GM19023 (cell line): ENCODE measurements around the gene CKMT1B.
"Not testable (repeated sequence)": the region's sequence is repeated elsewhere in the genome, so short reads cannot be mapped to it uniquely, and the experiment has no call there.

Source experiments
- ATAC-seq: cut with Tn5 transposase; IDR thresholded peaks from one replicate; pipeline ENCODE4 v1.9.1; 2021; ENCODE audit warnings: mild to moderate bottlenecking, moderate library complexity; ENCODE audit not compliant: unreplicated experiment

Gene CKMT1B

GRCh38 chr15:43593328-43594190 lies at the start of gene CKMT1B:
Gene CKMT1B (plus strand): TSS chr15:43594027. CDS start chr15:43594219, 192 bp downstream.
- ATAC-seq = not testable (repeated sequence)

GRCh38 chr15:43544266-43544665 lies 49.6 kb upstream of the CKMT1B start:
- no peak for ATAC-seq

GRCh38 chr15:43545426-43545825 lies 48.4 kb upstream of the CKMT1B start:
- ATAC-seq = no peak

- ATAC-seq = no peak
Observed at GRCh38 chr15:43547539-43547938, 46.3 kb upstream of the CKMT1B start.

GRCh38 chr15:43550527-43551363 lies 43.1 kb upstream of the CKMT1B start:
- no peak for ATAC-seq

GRCh38 chr15:43552256-43552655 lies 41.6 kb upstream of the CKMT1B start:
- ATAC-seq = no peak

- no peak for ATAC-seq
Observed at GRCh38 chr15:43552986-43553385, 40.8 kb upstream of the CKMT1B start.

- ATAC-seq = not testable (repeated sequence)
Observed at GRCh38 chr15:43562753-43563152, 31.1 kb upstream of the CKMT1B start.

- ATAC-seq = not testable (repeated sequence)
Observed at GRCh38 chr15:43563793-43564192, 30.0 kb upstream of the CKMT1B start.

- ATAC-seq = not testable (repeated sequence)
Observed at GRCh38 chr15:43566615-43567014, 27.2 kb upstream of the CKMT1B start.

GRCh38 chr15:43574607-43575006 lies 19.2 kb upstream of the CKMT1B start:
- not testable (repeated sequence) for ATAC-seq

GRCh38 chr15:43589778-43590466 lies 3.9 kb upstream of the CKMT1B start, which contains the start of gene PPIP5K1:
Gene PPIP5K1 (minus strand): TSS chr15:43590208. CDS start chr15:43584504, 5,704 bp downstream.
- peak; percentile 99 for ATAC-seq

- ATAC-seq = not testable (repeated sequence)
Observed at GRCh38 chr15:43592841-43593240, 986 bp upstream of the CKMT1B start.

- not testable (repeated sequence) for ATAC-seq
Observed at GRCh38 chr15:43599131-43599530, 5.3 kb downstream of the CKMT1B start.

GRCh38 chr15:43600200-43600599 lies 6.4 kb downstream of the CKMT1B start:
- not testable (repeated sequence) for ATAC-seq

- ATAC-seq = not testable (repeated sequence)
Observed at GRCh38 chr15:43602233-43602632, 8.4 kb downstream of the CKMT1B start.

- ATAC-seq = not testable (repeated sequence)
Observed at GRCh38 chr15:43617750-43618149, 23.9 kb downstream of the CKMT1B start.

GRCh38 chr15:43618700-43619099 lies 24.9 kb downstream of the CKMT1B start, which contains the start of gene STRC:
Gene STRC (minus strand): TSS chr15:43618800. CDS start chr15:43618722, 78 bp downstream.
- ATAC-seq = not testable (repeated sequence)

GRCh38 chr15:43622068-43622799 lies 28.4 kb downstream of the CKMT1B start:
- ATAC-seq = not testable (repeated sequence)

GRCh38 chr15:43625106-43625505 lies 31.3 kb downstream of the CKMT1B start:
- ATAC-seq = no peak
